ENCODE measurements around the gene HNRNPR. TPM values are rescaled to one million over a fixed set of nuclear protein-coding genes. Genes with fewer than 3 reads are reported as not detected.

Gene HNRNPR
- total RNA-seq, 1 experiment from 2014 or later = 162 TPM

Other genes starting within 250 kb of the HNRNPR start
- 22.1 and 29.4 TPM in 2 replicates for gene LUZP1, start 175.4 kb downstream of the HNRNPR start, total RNA-seq (2014; rRNA removed; shearing (Covaris generic))
- gene HTR1D, start 126.8 kb downstream of the HNRNPR start, total RNA-seq (2014; rRNA removed; shearing (Covaris generic)) = 4.4 and 4.6 TPM in 2 replicates
- gene ZNF436, start 25.6 kb upstream of the HNRNPR start, total RNA-seq (2014; rRNA removed; shearing (Covaris generic)) = 7.5 and 8.2 TPM in 2 replicates
- gene TCEA3, start 80.5 kb upstream of the HNRNPR start, total RNA-seq (2014; rRNA removed; shearing (Covaris generic)) = 0.89 TPM in 1 of 2 replicates, not detected in the other
- gene ASAP3, start 139.9 kb upstream of the HNRNPR start, total RNA-seq (2014; rRNA removed; shearing (Covaris generic)) = 19.7 and 19.9 TPM in 2 replicates
- gene E2F2, start 186.9 kb upstream of the HNRNPR start, total RNA-seq (2014; rRNA removed; shearing (Covaris generic)) = 3.8 and 4.0 TPM in 2 replicates
- 83.7 and 244 TPM in 2 replicates for gene ID3, start 215.2 kb upstream of the HNRNPR start, total RNA-seq (2014; rRNA removed; shearing (Covaris generic))